HG03565 (cell line): ENCODE results near the gene B4GALT7.

ENCODE experiments used
- ATAC-seq: cut with Tn5 transposase; IDR thresholded peaks from one replicate; pipeline ENCODE4 v1.9.1; 2021; ENCODE audit warnings: mild to moderate bottlenecking, moderate library complexity; ENCODE audit not compliant: unreplicated experiment

Gene B4GALT7

DNA sequence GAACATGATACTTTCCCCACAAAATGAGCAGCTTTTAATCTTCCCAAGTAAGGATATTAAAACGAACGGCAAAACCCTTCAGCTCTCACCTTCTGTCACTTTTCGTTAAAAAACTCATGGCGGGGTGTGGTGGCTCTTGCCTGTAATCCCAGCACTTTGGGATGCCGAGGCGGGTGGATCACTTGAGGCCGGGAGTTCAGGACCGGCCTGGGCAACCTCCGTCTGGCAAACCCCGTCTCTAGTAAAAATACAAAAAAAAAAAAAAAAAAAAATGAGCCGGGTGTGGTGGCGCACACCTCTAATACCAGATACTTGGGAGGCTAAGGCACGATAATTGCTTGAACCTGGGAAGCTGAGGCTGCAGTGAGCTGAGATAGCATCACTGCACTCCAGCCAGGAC is 7.0 kb upstream of the B4GALT7 start:
- ATAC-seq: no peak

DNA sequence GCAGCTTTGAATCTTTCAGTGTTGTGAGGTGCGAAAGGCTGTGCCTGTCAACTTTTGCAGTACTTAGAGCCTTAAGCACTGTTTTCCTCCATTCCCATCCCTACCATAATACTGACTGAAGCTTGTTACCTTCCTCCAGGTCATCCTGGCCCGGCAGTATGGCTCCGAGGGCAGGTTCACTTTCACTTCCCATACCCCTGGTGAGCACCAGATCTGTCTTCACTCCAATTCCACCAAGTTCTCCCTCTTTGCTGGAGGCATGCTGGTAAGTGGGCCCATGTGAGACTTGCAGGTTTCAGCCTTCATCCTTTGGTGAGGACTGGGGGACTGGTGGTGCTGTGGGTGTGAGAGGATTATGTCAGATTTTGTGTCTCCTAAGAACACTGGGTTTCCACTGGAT is 6.4 kb upstream of the B4GALT7 start:
- no peak for ATAC-seq

DNA sequence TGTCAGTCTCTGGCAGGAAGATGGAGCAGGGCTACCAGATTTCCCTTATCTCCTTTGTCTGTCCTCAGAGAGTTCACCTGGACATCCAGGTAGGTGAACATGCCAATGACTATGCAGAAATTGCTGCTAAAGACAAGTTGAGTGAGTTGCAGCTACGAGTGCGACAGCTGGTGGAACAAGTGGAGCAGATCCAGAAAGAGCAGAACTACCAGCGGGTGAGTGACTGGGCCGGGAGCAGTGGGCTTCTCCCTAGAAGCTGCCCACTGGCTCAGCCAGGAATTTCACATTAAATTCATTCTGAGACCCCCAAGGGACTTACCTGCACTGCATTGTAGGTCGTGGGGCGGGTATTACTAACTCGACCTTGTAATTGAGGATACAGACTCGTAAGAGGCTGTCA is 5.9 kb upstream of the B4GALT7 start:
- ATAC-seq: no peak

DNA sequence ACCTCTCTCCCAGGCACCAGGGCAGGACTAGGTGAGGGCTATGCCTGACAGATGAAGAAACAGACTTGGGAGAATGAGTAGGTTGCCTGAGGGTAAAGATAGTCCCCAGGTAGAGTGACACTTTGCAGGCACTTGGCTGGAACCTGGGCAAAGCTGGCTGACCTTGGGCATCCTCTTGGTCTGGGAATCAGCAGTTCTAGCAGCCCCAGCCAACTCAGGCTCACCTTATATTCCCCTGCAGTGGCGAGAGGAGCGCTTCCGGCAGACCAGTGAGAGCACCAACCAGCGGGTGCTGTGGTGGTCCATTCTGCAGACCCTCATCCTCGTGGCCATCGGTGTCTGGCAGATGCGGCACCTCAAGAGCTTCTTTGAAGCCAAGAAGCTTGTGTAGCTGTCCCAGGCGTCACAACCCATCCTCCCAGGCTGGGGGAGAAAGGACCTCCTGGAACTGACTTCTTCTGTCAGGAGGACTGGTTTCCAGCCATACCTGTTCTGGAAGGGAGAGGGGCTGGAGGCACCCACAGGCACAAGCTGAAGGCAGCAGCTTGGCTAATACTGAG is 4.8 kb upstream of the B4GALT7 start:
- no peak for ATAC-seq

DNA sequence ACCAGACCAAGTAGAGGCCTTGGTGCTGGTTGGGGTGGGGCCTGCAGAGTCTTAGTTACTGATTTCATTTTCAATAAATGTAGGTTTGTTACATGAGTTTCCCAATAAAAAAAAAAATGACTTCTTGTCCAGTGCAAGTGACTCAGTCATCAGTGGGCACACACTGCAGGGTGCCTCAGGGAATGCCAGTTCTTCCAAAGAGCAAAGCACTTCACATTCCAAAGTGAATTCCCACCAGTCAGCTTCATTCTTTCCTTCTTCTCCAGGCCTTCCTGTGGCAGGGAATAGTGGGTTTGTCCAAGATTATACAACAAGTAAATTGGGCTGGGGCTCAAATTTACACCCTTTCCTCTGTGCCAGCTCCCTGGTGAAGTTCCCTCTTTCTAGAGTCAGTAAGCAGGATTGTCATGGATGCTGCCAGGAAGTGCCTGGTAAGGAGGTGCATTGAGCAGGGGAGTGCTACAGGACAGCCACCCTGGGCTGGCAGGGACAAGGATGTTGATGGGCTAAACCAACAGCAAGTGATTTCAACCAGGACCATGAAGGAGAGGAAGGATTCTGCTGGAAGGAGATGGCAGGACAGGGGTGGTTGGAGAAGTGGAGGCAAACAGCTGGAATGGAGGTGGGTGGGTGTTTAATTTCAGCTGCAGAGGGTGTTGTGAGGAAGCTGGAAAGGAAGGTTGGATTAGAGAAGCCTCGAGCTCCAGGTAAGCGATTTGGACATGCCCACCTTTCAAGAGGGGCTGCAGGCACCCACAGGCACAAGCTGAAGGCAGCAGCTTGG is 3.7 kb upstream of the B4GALT7 start:
- ATAC-seq: no peak

DNA sequence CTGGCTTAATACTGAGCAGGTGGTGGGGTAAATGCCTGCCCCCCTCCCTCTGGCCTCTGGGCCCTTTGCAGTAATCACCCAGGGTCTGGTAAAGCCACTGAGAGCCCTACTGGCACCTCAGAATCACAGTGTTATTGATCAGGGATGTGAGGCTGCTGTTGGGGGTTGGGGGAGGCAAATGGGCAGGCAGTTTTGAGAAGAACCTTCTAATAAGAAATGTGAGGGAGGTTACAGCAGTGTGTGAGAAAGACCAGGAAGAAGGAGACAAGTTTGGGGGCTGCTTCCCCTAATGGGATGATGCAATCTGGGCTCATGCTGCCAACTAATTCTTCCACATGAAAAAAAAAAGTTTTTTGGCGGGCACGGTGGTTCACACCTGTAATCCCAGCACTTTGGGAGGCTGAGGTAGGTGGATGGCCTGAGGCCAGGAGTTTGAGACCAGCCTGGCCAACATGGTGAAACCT is 3.1 kb upstream of the B4GALT7 start:
- ATAC-seq: no peak

DNA sequence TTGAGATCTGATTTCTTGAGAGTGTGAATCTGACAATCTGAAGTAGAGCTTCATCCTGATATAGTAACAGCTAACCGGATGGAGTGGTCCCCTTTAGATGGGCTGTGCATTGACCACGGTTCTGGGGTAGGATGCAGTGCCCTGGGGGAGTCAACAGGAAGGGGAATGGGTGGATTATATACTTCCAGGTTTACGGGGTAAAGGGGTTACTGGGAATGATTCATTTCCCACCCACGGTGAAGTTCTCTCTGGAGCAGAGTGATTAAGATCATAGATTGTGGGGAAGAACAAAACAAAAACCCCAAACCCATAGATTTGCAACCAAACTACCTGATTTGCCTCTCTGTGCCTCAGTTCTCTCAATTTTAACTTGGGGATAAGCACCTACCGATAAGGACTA is 1.5 kb upstream of the B4GALT7 start:
- no peak for ATAC-seq

DNA sequence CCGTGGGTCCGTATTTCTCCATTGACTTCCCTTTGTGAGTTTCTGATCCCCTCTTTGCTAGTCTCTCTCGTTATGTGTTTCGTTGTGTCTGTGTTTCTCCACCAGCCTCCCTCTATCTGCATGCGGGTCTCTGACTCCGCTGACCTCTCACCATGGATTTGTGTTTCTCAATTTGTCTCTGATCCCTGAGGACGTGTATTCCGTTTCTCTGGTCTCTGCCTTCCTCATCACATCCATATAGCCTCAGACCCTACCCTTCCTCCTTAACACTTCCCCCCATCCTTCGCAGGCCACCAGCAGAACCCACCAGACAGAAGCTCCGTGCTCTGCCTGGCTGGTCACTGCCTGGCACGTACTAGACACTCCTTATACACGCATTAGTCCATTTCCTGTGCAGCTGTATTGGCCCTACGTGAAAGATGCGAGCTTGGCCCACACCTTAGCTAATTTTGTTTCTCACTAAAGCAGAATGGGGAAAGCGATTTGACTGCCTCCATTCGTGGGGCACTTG is 631 bp downstream of the B4GALT7 start:
- ATAC-seq: peak; percentile 2

DNA sequence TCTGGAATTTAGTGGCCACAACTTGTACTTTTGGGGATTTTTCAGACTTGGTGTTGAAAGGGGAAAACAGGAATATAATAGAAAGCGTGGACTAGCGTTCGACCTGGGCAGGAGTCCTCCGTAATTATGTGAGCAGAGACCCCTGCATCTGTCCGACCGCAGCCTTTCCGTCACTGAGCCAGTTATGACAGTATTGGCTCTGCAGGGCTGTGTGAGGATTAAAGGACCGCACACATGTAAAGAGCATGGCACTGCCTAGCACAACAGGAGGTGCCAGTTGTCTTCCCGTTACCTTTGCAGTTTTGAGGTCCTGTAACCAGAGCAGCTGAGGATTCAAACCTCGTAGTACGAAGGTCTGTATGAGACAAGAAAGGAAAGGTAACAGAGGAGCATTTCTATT is 1.2 kb downstream of the B4GALT7 start:
- ATAC-seq: no peak

DNA sequence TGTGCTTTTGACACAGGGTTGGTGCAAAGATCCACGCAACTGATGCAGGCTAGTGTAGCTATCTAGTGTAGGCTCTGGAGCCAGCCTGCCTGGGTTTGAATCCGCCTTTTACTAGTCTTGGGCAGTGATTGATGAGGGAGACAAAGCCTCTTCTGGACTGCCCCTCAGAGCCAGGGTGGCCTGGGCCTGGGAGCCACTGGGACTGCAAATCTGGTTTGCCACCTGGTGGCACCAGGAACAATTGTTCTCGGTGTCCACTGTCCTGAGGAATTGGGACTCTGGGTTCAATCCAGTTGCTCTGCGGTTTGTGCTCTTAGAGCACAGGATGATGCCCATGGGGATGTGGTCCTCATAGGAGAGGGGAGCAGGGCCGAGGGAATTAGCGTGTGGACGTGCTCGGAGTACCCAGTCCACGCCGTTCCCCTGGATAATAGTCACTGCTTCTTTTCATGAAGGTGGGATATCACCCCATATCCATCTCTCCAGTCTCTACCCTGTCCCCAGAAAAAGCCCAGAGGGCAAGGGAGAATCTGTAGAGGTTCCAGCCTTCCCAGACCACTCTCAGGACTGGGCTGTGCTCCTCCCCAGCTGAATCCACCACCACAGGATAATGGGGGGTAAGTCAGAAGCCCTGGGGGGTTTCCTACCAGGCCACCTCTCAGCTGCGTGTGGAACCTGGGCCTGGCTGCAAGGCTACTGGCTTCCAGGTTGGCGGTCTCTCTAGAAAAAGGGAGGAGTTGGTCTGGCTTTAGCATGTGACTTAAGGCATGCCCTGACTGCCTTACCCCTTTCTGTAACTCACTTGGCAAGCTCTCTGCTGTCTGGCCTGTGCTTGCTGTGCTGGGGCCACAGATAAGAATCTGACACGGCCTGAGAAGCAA is 1.9 kb downstream of the B4GALT7 start:
- ATAC-seq: no peak

DNA sequence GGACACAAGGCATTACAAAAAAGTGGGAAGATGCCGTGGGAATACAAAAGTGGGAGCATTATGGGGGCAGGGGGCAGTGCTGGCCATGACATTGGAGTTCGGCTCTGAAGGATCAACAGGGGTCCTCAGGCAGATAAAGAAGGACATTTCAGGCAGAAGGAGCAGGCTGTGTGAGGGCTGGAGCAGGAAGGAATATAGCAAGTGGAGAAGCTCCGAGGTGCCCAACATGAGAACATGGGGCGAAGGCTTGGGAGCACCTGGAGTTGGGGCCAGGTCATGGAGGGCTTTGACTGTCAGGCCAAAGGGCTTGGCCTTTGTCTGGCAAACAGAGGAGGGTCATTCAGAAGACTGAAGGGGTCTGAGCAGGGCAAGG is 2.5 kb downstream of the B4GALT7 start:
- no peak for ATAC-seq

DNA sequence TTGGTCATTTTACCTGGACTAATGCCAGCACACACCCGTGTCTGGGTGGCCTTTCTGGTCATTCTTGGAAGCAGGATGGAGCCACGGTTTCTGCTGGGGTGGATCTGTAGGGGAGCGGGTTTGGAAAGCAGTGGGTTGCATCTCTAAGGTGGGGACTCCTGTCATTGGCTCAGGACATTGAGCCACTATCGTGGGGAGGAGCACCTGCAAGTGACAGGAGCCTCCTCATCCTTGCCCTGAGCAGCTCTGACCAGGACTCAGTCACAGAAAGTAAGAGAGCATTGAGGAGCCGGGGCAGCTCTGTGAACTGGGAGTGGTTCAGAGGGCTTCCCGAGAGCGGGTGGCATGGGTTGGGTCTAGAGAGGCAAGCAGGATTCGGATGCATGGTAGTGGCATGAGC is 3.7 kb downstream of the B4GALT7 start:
- ATAC-seq: no peak

DNA sequence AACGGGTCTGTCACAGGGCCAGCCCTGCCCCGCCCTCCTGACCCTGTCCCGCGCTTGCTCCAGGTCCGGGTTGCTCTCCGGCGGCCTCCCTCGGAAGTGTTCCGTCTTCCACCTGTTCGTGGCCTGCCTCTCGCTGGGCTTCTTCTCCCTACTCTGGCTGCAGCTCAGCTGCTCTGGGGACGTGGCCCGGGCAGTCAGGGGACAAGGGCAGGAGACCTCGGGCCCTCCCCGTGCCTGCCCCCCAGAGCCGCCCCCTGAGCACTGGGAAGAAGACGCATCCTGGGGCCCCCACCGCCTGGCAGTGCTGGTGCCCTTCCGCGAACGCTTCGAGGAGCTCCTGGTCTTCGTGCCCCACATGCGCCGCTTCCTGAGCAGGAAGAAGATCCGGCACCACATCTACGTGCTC is 4.2 kb downstream of the B4GALT7 start:
- no peak for ATAC-seq

DNA sequence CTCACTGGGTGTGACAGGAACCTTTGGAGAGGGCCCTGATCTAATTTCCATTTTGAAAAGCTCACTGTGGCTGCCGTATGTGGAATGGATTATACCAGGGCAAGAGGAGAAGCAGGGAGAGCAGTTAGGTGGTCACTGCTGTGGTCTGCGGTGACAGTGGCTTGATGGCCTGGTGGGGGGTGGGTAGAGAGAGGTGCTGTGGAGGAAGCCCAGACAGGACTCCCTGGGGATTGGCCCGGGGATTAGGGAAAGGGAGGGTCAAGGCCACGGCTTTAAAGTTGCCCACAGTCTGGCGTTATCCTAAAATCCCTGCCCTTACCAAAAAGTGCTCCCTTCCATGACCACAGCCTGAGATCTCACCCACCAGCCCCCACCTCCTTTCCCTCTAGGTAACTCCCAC is 4.7 kb downstream of the B4GALT7 start:
- ATAC-seq: no peak

DNA sequence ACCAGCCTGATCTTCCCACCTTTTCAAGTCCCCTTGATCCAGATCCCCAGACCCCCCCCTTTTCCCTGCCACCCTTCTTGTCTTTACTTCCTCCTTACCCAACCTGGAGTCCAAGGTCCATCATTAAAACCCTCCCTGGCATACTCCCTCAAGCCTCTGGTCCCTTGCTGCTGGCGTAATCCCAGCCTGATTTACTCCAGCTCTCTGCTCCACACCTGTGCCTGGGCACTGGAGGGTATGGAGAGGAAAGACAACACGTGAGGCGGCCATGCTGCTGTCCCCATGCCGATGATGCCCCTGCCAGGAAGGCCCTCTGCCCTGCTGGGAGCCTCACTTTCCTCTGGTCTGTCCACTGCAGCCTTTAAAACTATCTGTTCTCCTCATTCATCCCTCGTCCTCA is 5.1 kb downstream of the B4GALT7 start:
- ATAC-seq: no peak

DNA sequence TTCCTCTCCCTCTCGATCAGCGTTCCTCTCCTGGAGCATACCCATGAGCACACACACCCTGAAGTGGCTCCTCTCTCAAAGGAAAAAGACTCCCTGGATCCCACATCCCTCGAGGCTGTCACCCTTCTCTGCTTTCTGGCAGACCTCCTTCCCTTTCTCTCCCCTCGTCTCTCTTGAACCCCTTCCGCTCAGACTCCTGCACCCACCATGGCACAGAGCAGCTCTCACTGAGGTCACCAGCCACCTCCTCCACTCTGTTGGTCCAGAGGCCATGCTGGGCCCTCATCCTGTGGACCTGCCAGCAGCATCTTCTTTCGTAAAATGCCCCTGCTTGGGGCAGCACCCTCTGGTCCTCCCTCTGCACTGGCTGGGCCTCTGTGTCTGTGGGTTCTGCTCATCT is 5.7 kb downstream of the B4GALT7 start:
- ATAC-seq: no peak

DNA sequence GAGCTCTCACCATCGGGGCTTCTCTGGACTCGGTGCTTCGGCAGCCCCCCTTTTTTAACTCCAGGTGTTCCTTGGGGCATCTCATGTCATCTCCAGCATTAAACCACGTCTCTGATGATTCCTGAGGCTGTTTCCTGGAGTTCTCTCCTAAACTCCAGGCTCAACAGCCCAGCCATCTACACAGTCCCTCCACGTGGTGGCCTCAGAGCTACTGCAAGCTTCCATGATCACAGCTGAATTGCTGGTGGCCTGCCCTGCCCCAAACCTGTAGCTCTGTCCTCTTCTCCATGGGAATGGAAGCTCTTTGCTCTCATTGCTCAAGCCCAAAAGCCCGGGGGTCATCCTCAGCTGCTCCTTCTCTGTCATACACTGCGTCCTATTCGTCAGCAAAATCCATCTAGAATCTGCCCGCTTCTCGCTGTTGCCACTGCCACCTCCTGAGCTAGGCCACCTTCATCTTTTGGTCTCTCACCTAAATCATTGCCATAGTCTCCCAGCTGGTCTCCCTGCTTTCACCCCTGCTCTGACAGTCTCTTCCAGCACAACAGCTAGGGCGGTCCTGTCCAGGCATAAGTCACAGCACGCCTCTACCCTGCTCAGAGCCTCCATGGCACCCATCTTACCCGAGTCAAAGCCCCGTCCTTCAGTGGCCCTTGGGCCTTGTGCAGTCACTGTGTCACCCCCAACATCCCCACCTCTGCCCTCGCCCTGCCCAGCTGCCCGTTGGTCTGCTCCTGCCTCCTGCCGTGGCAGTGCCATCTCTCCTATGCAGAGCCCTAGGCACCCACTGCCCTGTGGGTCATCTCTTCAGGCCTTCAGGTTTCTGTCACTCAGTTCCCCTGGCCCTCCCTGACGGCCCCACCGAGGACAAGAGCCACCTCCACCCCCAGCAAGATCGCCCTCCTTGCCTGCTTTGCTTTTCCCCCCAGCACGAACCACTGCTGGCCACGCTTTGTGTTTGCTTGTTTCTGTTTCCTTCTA is 6.4 kb downstream of the B4GALT7 start:
- ATAC-seq: no peak

DNA sequence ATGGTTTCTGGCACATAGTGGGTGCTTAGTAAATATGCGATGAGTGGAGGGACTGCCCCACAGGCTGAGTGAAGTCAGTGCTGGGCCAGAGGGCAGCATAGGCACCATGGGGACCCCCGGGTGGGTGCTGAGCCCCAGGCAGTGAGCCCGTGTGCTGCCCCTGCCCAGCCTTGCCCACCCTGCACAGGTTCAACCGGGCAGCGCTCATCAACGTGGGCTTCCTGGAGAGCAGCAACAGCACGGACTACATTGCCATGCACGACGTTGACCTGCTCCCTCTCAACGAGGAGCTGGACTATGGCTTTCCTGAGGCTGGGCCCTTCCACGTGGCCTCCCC is 7.2 kb downstream of the B4GALT7 start:
- ATAC-seq: no peak

DNA sequence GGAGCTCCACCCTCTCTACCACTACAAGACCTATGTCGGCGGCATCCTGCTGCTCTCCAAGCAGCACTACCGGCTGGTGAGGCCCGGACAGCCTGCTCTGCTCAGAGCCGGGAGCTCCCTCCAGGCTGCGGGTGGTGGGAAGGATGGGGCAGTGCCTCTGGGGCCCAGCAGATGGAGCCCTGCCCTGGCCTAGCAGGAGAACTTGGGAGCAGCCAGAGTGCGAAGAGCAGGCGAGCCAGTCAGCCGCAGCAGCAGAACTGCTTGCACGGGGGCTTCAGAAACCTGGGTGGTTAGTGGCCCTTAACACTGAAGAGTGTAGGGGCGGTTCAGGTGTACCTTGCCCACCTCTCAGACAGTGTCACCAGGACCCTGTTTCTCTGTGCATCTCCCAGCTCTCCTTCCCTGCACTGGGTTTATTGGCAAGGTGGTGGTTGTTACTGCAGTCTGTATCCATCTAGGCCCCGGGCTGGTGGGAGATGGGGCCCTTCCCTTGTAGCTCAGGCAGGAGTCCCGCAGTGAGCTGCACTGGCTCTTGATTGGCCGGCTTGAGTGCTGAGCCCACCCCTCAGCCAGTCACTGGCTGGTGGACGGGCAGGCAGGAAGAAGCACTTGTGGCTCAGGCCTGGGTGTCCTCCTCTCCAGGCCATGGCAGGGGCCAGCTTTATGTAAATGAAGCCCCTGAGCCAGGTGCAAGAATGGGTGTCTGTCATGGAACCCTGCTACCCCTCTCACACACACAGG is 7.7 kb downstream of the B4GALT7 start:
- ATAC-seq: no peak
